GM18907 (cell line): ENCODE results near the gene HMGB2.

Experiments
- ATAC-seq: cut with Tn5 transposase; IDR thresholded peaks from one replicate; pipeline ENCODE4 v1.9.1; 2021; ENCODE audit warnings: mild to moderate bottlenecking, moderate library complexity; ENCODE audit not compliant: unreplicated experiment

The HMGB2 gene

DNA sequence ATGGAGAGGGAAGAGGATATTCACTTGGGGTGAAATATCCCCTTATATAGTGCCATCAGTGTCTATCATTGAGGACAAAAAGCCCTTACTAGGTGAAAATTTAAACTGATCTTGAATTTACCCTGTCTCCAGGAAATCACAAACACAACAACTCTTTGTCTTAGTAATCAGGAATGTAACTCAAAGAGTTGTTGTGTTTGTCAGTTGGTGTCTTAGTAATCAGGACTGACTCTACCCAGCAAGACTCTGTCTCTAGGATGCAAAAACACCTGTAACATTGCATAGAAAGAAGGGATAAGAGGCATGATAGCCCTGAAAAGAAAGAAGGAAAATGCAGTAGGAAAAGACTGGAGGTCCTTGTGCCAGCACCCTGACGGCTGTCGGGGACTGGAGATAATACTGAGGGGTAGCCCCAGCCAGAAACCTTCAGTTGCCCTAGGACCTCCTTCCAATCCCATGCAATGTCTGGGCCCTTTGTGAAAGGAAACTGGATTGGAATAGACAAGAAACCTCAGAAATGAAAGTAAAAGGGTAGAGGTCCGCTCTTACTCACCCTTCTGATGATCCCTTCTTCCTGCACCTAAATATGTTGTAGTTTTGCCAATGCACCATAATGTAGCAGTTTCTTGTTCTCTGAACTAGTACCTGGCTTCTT, 45.3 kb downstream of the HMGB2 start:
- ATAC-seq: peak; percentile 10

- ATAC-seq: peak; percentile 63
Observed at GRCh38 chr4:173288296-173288695, 45.9 kb downstream of the HMGB2 start.

DNA sequence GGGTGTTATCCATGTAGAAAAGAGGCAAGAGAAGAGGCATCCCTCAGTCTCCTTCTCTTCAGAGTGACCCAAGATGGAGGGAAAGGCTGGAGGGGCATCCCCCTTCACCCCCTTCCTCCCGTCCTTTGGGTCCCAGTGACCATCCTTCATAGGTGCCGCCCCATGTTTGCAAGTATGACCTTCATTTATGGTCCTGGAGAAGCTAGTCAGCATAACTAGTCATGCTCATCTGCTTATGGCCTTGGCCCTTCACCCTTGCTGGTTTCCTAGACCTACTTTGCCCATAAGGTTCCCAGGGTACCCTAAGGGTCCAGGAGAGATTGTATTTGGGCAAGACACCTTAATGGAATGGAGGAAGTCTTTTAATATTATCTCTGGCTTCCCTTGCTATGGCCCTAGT, 46.7 kb downstream of the HMGB2 start:
- no peak for ATAC-seq

- no peak for ATAC-seq
Observed at GRCh38 chr4:173284463-173284862, 49.7 kb downstream of the HMGB2 start.

- ATAC-seq: no peak
Observed at GRCh38 chr4:173282626-173283025, 51.5 kb downstream of the HMGB2 start.

- no peak for ATAC-seq
Observed at GRCh38 chr4:173282256-173282562, 51.9 kb downstream of the HMGB2 start.

DNA sequence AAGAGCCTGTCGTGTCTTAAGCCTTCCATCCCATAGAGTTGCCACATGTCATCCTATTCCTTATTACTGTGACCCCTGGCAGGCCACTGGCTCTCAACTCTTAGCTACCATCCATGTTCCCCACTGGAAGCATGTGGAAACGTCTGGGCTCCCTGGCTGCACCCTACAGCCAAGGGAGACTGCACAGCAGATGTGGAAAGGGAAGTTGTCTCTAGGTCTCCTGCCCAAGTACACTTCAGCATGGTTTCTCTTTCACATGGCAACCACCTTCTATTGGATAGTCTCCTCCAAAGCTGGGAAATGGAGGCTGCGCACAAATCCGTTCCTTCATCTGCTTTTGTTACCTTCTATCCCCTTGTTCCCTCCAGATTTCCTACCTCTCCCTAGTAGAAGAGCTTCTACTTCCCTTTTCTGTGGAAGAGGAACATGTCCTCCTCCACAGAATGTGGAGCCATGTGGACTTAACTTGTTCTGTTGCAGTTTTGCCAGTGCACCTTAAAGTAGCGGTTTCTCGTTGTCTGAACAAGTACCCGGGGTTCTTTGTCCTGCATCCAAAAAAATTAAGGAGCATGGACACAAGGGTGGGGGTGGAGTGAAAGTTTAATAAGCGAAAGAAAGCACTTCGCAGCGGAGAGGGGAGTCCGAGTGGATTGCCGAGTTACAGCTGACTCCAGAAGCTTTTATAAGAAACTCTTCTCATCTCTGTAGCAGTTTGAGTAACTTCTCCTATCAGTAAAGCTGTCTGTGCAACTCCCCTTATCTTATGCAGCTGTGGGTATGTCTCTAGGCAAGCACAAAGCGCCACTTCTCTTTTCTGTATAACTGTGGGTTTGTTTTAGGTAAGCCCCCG, 52.5 kb downstream of the HMGB2 start:
- ATAC-seq: peak; percentile 58
